Dendritic cell treated with granulocyte-macrophage colony-stimulating factor and Interleukin-4, amounts not matched to agents 40 ng/mL and 50 ng/mL, for 4 days (primary cell): ENCODE data around the gene ITPKC.

Experiments
- H3K27ac Mint-ChIP-seq: one replicate; pipeline ENCODE4 v1.8.0; 2022; ENCODE audit warnings: mild to moderate bottlenecking, mixed read lengths
- H3K27me3 Mint-ChIP-seq: one replicate; pipeline ENCODE4 v1.8.0; 2022; ENCODE audit warnings: mild to moderate bottlenecking, mixed read lengths
- H3K36me3 Mint-ChIP-seq: one replicate; pipeline ENCODE4 v1.8.0; 2022; ENCODE audit warnings: low read depth, mixed read lengths
- H3K4me1 Mint-ChIP-seq: one replicate; pipeline ENCODE4 v1.8.0; 2022; ENCODE audit warnings: low read depth, mixed read lengths
- H3K4me3 Mint-ChIP-seq: one replicate; pipeline ENCODE4 v1.8.0; 2022; ENCODE audit warnings: mild to moderate bottlenecking, moderate library complexity, mixed read lengths
- H3K9me3 Mint-ChIP-seq: one replicate; pipeline ENCODE4 v1.8.0; 2022; ENCODE audit warnings: mixed read lengths
- intact Hi-C: fragments of 100-400 bp; cut with micrococcal nuclease; formaldehyde crosslinking; loops from one replicate; pipeline ENCODE4 v1.15.0; 2022

Gene ITPKC

DNA sequence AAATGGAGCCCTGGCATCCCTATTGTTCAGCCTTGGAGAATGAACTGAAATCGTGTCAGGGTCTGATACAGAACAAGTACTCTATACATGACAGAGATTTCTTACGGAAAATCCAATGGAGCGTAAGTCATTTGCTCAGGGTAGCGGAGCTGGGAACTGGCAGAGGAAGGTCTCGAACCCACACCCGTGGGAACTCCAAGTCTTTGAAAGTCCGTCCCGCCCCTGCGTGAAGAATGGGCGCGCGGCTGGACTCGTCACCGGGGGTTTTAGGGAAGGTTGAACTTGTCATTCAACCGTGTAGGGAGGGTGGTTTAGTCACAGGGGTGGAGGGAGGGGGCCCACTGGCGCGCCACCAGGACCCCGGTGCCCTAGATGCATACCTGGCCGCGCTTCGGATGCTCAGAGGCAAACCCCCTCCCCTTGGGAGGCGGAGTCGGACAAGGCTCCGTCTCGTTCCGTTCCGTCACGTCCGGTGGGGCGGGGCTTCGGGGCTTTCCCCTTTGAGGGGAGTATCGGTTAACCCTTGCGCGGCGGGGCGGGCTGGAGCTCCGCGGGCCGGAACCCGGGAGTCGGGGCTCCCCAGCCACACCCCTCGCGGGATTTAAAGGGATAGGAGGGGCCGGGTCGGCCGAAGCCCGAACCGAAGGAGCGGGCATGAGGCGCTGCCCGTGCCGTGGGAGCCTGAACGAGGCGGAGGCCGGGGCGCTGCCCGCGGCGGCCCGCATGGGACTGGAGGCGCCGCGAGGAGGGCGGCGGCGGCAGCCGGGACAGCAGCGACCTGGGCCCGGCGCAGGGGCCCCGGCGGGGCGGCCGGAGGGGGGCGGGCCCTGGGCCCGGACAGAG is at the start of gene ITPKC, which contains the start of gene COQ8B:
ITPKC (plus strand) TSS at position 631 of the 843 bp plus-strand sequence; CDS start at position 655, 24 bp downstream.
COQ8B (minus strand) TSS at position 405 of the 843 bp plus-strand sequence. CDS start 2,254 bp downstream, outside the sequence.
- Mint-ChIP-seq H3K9me3 (no peaks in the 10 kb centered on the region), H3K4me3 (peak within 1 kb of the TSS; percentile 88), H3K27me3 (no peaks in the 10 kb centered on the region), H3K4me1 (peaks cover 69% of the 10 kb centered on the region), H3K27ac (peak within 1 kb of the TSS; percentile 95), H3K36me3 (peaks cover 31% of the 10 kb centered on the region)
- intact Hi-C loops: loop anchor here (1.0 to 10.0 kb wide), 2 partner anchors 34 to 58 kb away; partner anchors contain the start of genes ACTMAP, MIA and RAB4B

- H3K36me3 Mint-ChIP-seq: peaks cover 14% of the 10 kb centered on the region
- H3K27me3 Mint-ChIP-seq: peaks cover 2% of the 10 kb centered on the region
- H3K4me3 Mint-ChIP-seq: no peak overlapping the region
- intact Hi-C loops: no loop called here
- H3K9me3 Mint-ChIP-seq: no peaks in the 10 kb centered on the region
- no peak overlapping the region for H3K27ac Mint-ChIP-seq
- H3K4me1 Mint-ChIP-seq: peaks cover 15% of the 10 kb centered on the region
Observed at GRCh38 chr19:40667602-40668001, 49.3 kb upstream of the ITPKC start.

- intact Hi-C loops: no loop called here
- Mint-ChIP-seq H3K9me3 (no peaks in the 10 kb centered on the region), H3K27me3 (no peaks in the 10 kb centered on the region), H3K4me3 (no peak overlapping the region), H3K27ac (no peak overlapping the region), H3K4me1 (peaks cover under 1% of the 10 kb centered on the region), H3K36me3 (peaks cover 14% of the 10 kb centered on the region)
Observed at GRCh38 chr19:40668991-40669614, 47.8 kb upstream of the ITPKC start.

DNA sequence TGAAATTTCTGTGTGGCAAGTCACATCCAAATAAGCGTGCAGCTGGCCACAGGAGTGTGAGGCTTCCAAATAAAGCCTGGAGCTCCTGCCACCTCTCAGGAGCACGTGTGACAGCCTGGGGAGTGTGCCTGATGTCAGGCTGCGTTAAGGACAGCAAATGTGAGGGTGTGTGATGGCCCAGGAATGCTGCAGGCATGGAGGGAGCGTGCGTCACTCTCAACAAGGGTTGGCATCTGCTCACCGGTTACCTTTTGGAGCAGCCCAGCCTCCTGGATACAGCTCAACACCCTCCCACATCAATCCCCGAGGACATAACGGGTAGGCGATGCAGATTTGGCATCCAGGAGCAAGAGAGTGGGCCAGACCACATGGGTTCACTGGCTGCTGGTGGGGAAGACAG is 45.5 kb upstream of the ITPKC start:
- intact Hi-C loops: no loop called here
- peaks cover 24% of the 10 kb centered on the region for H3K36me3 Mint-ChIP-seq
- H3K27me3 Mint-ChIP-seq: no peaks in the 10 kb centered on the region
- H3K27ac Mint-ChIP-seq: no peak overlapping the region
- H3K4me1 Mint-ChIP-seq: no peaks in the 10 kb centered on the region
- H3K9me3 Mint-ChIP-seq: no peaks in the 10 kb centered on the region
- H3K4me3 Mint-ChIP-seq: no peak overlapping the region

- intact Hi-C loops: no loop called here
Observed at GRCh38 chr19:40672038-40672437, 44.9 kb upstream of the ITPKC start.

DNA sequence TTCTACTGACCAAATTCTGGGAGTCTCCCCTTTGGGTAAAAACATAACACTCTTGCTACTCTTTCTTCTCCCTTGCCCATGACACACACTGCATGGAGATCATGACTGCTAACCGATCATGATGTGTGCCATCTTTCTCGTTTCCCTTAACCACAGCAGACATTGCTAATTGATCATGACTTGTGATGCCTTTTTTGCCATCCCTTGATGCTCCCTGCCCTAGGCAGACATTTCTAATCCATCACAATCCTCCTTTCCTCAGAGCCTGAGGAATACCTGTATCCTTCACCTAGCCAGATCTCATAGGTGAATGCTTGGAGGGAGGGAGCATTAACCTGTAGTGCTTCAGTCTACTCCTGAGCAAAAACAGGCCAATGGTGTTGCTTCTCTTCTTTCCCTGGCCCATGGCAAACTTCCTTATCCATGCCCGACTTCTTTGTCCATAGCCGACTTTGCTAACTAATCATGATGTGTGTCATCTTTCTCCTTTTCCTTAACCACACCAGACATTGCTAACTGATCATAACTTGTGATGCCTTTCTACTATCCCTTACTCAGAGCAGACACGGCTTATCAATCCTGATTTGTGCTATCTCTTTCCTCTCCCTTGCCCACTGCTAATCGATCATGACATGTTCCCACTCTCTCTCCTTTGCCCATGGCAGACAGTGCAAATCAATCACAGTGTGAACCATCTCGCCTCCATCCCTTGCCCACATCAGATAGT is 44.2 kb upstream of the ITPKC start:
- Mint-ChIP-seq H3K4me1 (no peaks in the 10 kb centered on the region), H3K4me3 (no peak overlapping the region), H3K9me3 (no peaks in the 10 kb centered on the region), H3K27ac (no peak overlapping the region), H3K27me3 (no peaks in the 10 kb centered on the region), H3K36me3 (peaks cover 24% of the 10 kb centered on the region)
- intact Hi-C loops: no loop called here

More at GRCh38 chr19:40672038-40672437, 44.9 kb upstream of the ITPKC start:
- Mint-ChIP-seq H3K36me3 (peaks cover 24% of the 10 kb centered on the region), H3K27me3 (no peaks in the 10 kb centered on the region), H3K9me3 (no peaks in the 10 kb centered on the region), H3K4me1 (no peaks in the 10 kb centered on the region), H3K27ac (no peak overlapping the region), H3K4me3 (no peak overlapping the region)

DNA sequence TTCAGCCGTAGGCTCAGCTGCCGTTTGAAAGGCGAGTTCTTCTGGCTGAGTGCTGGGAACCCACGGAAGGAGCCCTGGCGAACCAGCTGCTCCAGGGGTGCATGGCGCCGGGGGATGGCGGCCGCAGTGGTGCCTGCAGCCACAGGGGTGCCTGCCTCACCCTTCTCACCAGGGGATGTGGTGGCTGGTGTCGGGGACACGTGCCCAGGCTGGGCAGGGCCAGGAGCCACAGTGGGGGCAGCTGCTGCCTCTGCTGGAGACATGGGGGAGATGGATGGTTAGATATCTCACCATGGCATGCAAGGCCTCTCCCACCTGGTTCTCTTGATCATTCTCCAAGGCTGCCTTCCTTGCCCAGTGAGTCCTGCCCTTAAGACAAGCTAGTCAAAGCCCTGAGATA is 43.5 kb upstream of the ITPKC start:
- H3K4me1 Mint-ChIP-seq: no peaks in the 10 kb centered on the region
- H3K4me3 Mint-ChIP-seq: no peak overlapping the region
- H3K9me3 Mint-ChIP-seq: no peaks in the 10 kb centered on the region
- no peak overlapping the region for H3K27ac Mint-ChIP-seq
- intact Hi-C loops: no loop called here
- H3K36me3 Mint-ChIP-seq: peaks cover 28% of the 10 kb centered on the region
- no peaks in the 10 kb centered on the region for H3K27me3 Mint-ChIP-seq

- Mint-ChIP-seq H3K4me1 (no peaks in the 10 kb centered on the region), H3K4me3 (no peak overlapping the region), H3K27ac (no peak overlapping the region), H3K9me3 (no peaks in the 10 kb centered on the region), H3K27me3 (no peaks in the 10 kb centered on the region), H3K36me3 (peaks cover 37% of the 10 kb centered on the region)
- intact Hi-C loops: no loop called here
Observed at GRCh38 chr19:40674291-40674690, 42.6 kb upstream of the ITPKC start.

DNA sequence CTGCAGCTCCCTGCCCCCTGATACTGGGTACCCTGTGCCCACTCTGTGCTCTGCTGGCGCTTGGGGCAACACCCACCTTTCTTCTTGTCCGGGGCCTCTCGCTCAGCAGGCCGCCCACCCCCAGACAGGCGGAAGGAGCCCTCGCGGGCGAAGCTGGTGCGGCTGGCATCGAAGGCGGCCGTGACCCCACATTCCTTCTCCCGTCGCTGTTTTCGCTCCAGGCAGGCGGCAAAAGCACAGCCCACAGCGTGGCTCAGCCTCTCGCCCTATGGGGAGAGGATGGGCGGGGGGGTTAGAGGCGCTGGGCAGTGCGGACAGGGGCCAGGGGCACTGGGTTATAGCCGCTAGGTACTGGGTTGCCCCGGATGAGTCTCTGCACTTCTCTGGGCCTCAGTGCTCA is 39.8 kb upstream of the ITPKC start:
- H3K9me3 Mint-ChIP-seq: no peaks in the 10 kb centered on the region
- no peaks in the 10 kb centered on the region for H3K4me1 Mint-ChIP-seq
- no peaks in the 10 kb centered on the region for H3K27me3 Mint-ChIP-seq
- intact Hi-C loops: no loop called here
- no peak overlapping the region for H3K4me3 Mint-ChIP-seq
- H3K27ac Mint-ChIP-seq: no peak overlapping the region
- H3K36me3 Mint-ChIP-seq: peaks cover 59% of the 10 kb centered on the region

- intact Hi-C loops: no loop called here
- Mint-ChIP-seq H3K4me1 (peaks cover 7% of the 10 kb centered on the region), H3K9me3 (no peaks in the 10 kb centered on the region), H3K4me3 (no peak overlapping the region), H3K27me3 (no peaks in the 10 kb centered on the region), H3K36me3 (peaks cover 80% of the 10 kb centered on the region), H3K27ac (no peak overlapping the region)
Observed at GRCh38 chr19:40681039-40681438, 35.9 kb upstream of the ITPKC start.

DNA sequence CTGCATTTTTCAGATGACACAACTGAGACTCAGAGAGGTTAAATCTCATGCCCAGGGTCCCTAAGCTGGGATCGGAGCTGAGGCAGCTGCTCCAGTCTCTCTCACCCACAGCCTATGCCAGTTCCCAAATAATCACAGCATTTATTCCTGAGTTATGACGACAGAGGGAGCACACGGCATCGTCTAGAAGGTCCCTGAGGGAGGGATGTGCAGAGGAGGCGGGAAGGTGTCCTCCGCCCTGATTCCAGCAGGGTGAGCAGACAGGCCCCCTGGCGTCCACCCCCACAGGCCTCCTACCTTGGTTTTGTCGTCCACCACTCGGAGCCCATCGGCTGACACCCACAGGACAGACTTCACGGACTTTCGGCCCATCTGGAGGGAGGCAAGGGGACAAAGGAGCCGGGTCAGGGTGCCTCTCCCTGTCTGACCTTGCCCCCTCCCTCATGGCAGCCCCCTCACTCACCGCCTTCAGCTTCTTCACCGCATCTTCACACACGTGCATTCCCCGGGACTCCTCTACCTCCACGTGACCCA is 34.4 kb upstream of the ITPKC start:
- Mint-ChIP-seq H3K4me1 (peaks cover 7% of the 10 kb centered on the region), H3K36me3 (peaks cover 76% of the 10 kb centered on the region), H3K27ac (no peak overlapping the region), H3K27me3 (no peaks in the 10 kb centered on the region), H3K4me3 (no peak overlapping the region), H3K9me3 (no peaks in the 10 kb centered on the region)
- intact Hi-C loops: no loop called here

GRCh38 chr19:40683437-40683836 is 33.5 kb upstream of the ITPKC start:
- peaks cover 67% of the 10 kb centered on the region for H3K36me3 Mint-ChIP-seq
- H3K4me3 Mint-ChIP-seq: no peak overlapping the region
- H3K4me1 Mint-ChIP-seq: peaks cover 7% of the 10 kb centered on the region
- H3K27ac Mint-ChIP-seq: no peak overlapping the region
- H3K27me3 Mint-ChIP-seq: no peaks in the 10 kb centered on the region
- H3K9me3 Mint-ChIP-seq: no peaks in the 10 kb centered on the region
- intact Hi-C loops: no loop called here

- Mint-ChIP-seq H3K27me3 (no peaks in the 10 kb centered on the region), H3K9me3 (no peaks in the 10 kb centered on the region), H3K4me1 (peaks cover 7% of the 10 kb centered on the region), H3K4me3 (no peak overlapping the region), H3K36me3 (peaks cover 58% of the 10 kb centered on the region), H3K27ac (no peak overlapping the region)
- intact Hi-C loops: no loop called here
Observed at GRCh38 chr19:40684280-40684679, 32.6 kb upstream of the ITPKC start.
